ENCODE data around the gene SLC17A5.
A peak's percentile ranks its signal among the peaks of the same experiment; 100 is the strongest.

GRCh38 chr6:73675466-73676098 is 21.8 kb upstream of the SLC17A5 start:
- TF ChIP-seq, protein P1, sequence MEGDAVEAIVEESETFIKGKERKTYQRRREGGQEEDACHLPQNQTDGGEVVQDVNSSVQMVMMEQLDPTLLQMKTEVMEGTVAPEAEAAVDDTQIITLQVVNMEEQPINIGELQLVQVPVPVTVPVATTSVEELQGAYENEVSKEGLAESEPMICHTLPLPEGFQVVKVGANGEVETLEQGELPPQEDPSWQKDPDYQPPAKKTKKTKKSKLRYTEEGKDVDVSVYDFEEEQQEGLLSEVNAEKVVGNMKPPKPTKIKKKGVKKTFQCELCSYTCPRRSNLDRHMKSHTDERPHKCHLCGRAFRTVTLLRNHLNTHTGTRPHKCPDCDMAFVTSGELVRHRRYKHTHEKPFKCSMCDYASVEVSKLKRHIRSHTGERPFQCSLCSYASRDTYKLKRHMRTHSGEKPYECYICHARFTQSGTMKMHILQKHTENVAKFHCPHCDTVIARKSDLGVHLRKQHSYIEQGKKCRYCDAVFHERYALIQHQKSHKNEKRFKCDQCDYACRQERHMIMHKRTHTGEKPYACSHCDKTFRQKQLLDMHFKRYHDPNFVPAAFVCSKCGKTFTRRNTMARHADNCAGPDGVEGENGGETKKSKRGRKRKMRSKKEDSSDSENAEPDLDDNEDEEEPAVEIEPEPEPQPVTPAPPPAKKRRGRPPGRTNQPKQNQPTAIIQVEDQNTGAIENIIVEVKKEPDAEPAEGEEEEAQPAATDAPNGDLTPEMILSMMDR (IDR thresholded peaks at IDR 0.05; ENCODE audit: low read length): peak; percentile 89
- TF ChIP-seq EZH2 (optimal IDR thresholded peaks at IDR 0.05; ENCODE audit: low read depth, low read length): no peak
- no peak for TF ChIP-seq EZH2phosphoT487 (IDR thresholded peaks at IDR 0.05; ENCODE audit: low read length)

Data from MM.1S (cell line).